HG03039 (cell line): Measurements from ENCODE around the gene BTBD16.

ENCODE experiments used
- ATAC-seq: cut with Tn5 transposase; IDR thresholded peaks from one replicate; pipeline ENCODE4 v1.9.1; 2021; ENCODE audit warnings: mild to moderate bottlenecking, moderate library complexity; ENCODE audit not compliant: unreplicated experiment

The BTBD16 gene

GRCh38 chr10:122292376-122292775, 21.3 kb downstream of the BTBD16 start:
- ATAC-seq: no peak

DNA sequence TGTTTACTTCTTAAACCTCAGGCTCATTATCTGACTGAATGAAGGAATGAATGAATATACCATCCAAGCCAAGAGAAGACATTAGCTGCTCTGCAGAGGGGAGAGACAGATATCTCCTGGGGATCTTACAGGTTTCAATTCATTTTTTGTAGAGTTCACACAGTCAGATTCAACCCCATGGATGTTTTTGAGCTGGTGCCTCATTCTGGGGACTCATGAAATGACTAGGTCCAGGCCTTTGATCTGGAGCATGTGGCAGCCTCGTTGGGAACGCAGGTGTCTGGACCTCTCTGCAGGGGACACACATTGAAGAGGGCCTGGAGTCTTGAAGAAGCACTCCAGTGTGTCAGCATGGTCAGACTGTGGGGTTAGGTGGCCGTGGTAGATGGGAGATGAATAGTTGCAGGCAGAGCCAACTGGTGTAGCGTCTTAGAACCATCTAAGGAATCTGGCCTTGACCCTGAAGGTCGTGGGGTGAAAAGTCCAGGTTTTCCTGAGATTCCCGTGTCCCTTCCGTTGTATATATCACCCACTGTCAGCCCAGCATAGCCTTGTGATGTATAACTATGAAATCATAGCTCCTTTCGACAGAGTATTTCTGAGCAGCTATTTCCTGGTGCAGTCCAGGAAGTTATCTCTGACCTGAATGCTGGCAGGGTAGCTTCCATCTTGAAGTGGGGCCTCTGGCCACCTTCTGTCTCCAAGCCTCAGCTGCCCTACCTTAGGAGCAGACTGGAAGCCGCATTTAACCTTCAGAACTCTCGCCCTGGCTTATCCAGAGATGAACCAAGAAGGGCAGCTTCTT, 22.3 kb downstream of the BTBD16 start:
- no peak for ATAC-seq

DNA sequence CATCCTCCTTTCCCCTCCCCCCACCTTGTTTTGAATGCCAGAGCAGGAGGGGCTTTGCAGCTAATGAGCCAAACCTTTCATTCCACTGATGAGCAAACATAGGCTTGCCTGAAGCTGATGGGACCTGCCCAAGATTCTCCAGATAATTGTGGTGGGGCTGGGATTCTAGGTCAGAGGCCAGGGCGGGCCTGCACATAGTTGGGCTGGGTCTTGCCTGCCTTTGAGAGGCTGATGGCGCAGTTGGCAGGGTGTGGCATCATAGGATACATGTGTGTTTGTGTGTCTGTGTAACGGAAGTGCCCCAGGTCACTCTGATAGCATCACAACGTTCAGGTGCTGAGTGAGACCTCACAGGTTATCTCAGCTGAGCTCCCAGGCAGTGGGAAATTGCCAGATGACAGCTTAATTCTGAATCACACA, 22.9 kb downstream of the BTBD16 start:
- ATAC-seq: no peak

GRCh38 chr10:122294511-122295450, 23.7 kb downstream of the BTBD16 start:
- no peak for ATAC-seq

GRCh38 chr10:122295451-122295809, 24.3 kb downstream of the BTBD16 start:
- ATAC-seq: no peak

GRCh38 chr10:122296363-122297120, 25.4 kb downstream of the BTBD16 start:
- ATAC-seq: no peak

GRCh38 chr10:122297583-122297982, 26.5 kb downstream of the BTBD16 start:
- no peak for ATAC-seq

- ATAC-seq: no peak
These were observed 27.1 kb downstream of the BTBD16 start for GRCh38 chr10:122298206-122298597.

DNA sequence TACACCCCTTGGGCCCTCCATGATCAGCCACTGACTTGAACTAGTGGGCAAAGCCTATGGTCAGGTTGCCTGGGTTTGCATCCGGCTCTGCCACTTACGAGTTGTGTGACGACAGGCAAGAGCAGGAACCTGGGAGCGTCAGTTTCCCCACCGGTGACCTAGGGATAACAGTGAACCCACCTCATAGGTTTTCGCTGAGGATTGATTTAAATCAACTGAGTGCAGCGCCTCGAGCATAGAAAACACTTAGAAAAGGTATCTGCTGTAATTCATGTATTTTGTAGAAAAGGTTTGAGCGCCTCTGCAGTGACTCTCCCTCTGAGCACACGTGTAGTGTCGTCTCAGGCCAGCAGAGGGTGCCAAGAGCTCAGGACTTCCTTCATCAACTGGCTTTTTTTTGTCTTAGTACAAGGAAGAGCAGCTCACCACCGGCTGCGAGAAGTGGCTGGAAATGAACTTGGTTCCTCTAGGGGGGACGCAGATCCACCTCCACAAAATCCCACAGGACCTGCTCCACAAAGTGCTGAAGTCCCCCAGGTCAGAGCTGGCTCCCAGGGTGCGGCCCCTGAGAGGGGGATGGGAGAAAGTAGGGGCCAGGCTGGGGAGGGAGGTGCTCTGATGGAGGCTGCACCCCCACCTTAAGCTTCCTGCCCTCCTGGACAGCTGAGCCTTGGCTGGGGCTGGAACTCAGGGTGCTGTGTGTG, 27.7 kb downstream of the BTBD16 start:
- peak; percentile 52 for ATAC-seq

- no peak for ATAC-seq
These were observed 28.5 kb downstream of the BTBD16 start for GRCh38 chr10:122299423-122300075.

GRCh38 chr10:122301055-122301810, 30.1 kb downstream of the BTBD16 start:
- ATAC-seq: no peak

DNA sequence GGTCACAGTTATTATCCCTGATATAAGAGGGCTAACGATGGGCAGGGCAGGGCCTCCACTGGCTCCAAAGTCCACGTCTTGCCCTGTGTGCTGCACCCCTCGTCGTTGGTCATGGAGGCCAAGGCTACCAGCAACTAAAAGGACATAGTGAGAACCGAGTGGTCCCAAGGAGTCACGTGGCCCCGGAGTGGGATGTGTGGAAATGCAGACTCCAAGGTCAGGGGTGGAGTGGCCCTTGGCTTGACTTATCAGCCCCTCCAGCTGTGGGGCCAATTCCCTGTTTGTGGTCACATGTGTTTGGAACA, 30.7 kb downstream of the BTBD16 start:
- ATAC-seq: no peak

DNA sequence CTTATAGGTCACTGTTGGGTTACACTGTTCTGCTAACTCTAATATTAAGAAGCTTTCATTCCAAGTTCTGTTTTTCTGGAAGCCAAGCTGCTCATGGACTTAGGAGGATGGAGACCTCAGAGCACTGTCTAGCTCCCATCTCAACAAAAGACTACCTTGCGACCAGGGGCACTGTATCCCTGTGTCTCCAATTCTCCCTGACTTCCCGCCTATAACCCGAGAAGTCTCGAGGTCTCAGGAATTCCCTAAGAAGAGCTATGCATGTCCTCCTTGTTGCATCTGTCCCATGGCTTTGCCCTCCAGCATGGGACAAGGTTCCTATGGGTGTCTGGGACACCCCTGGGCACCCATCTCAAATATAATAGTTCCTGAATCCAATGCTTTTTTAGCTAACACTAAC, 31.2 kb downstream of the BTBD16 start:
- no peak for ATAC-seq

GRCh38 chr10:122303271-122304053, 32.4 kb downstream of the BTBD16 start:
- no peak for ATAC-seq

GRCh38 chr10:122304054-122304579, 33.0 kb downstream of the BTBD16 start:
- no peak for ATAC-seq

GRCh38 chr10:122306282-122306681, 35.2 kb downstream of the BTBD16 start:
- no peak for ATAC-seq

GRCh38 chr10:122306744-122307143, 35.6 kb downstream of the BTBD16 start:
- ATAC-seq: no peak

- ATAC-seq: peak; percentile 65
These were observed 36.7 kb downstream of the BTBD16 start for GRCh38 chr10:122307669-122308416.
